Keratinocyte (primary cell): ENCODE data around the gene FRA10AC1. TPM values are rescaled to one million over a fixed set of nuclear protein-coding genes. Genes with fewer than 3 reads are reported as not detected.

Source experiments
- DNase-seq: peaks from one replicate; pipeline ENCODE4 v3.0.0-alpha.2; 2011; ENCODE audit warnings: low read depth, missing footprints, low spot score
- FAIRE-seq: peaks from 2 replicates; lab custom pipeline; 2011; peaks lifted over from hg19 to GRCh38; lab: Jason Lieb, UNC
- H2AFZ ChIP-seq: 2 replicates; pipeline ENCODE4 v1.6.0; 2012; ENCODE audit warnings: low read length, control low read depth, inconsistent platforms; ENCODE audit not compliant: control insufficient read depth
- H3K27ac ChIP-seq: 2 replicates; pipeline ENCODE4 v1.5.1; 2011; ENCODE audit warnings: low read length; ENCODE audit not compliant: control insufficient read depth, insufficient read depth
- H3K27me3 ChIP-seq: 3 replicates; pipeline ENCODE4 v1.6.0; 2011; ENCODE audit warnings: low read length; ENCODE audit not compliant: control insufficient read depth, insufficient read depth; ENCODE audit errors: extremely low read depth
- H3K36me3 ChIP-seq, 2 experiments: 2 replicates in 1 of 2; 3 replicates in 1 of 2; pipeline ENCODE4 v1.5.1; 2011; ENCODE audit warnings: low read length in 2 of 2, mild to moderate bottlenecking in 1 of 2; ENCODE audit not compliant: control insufficient read depth in 2 of 2, insufficient read depth in 2 of 2; ENCODE audit errors: extremely low read depth in 1 of 2
- H3K4me1 ChIP-seq: 3 replicates; pipeline ENCODE4 v1.5.1; 2011; ENCODE audit warnings: low read length; ENCODE audit not compliant: control insufficient read depth, insufficient read depth; ENCODE audit errors: extremely low read depth
- H3K4me2 ChIP-seq: 3 replicates; pipeline ENCODE4 v1.6.0; 2011; ENCODE audit warnings: low read depth, low read length; ENCODE audit not compliant: control insufficient read depth, insufficient read depth; ENCODE audit errors: extremely low read depth
- H3K4me3 ChIP-seq, 3 experiments: fragments of 200-600 bp in 1 of 3; sonication (generic) in 1 of 3; 2 replicates in 2 of 3; 3 replicates in 1 of 3; pipeline ENCODE4 v1.5.1; 2011 to 2016; ENCODE audit warnings: low read length in 3 of 3, mild to moderate bottlenecking in 3 of 3, control low read depth in 2 of 3, inconsistent platforms in 1 of 3, low read depth in 1 of 3, mixed read lengths in 1 of 3, mixed run types in 1 of 3, moderate library complexity in 1 of 3; ENCODE audit not compliant: control insufficient read depth in 2 of 3, insufficient read depth in 2 of 3; ENCODE audit errors: extremely low read depth in 1 of 3
- H3K79me2 ChIP-seq: 2 replicates; pipeline ENCODE4 v1.6.0; 2012; ENCODE audit warnings: low read length; ENCODE audit not compliant: control insufficient read depth, insufficient read depth
- H3K9ac ChIP-seq: 3 replicates; pipeline ENCODE4 v1.6.0; 2011; ENCODE audit warnings: low read length; ENCODE audit not compliant: control insufficient read depth, insufficient read depth; ENCODE audit errors: extremely low read depth
- H3K9me1 ChIP-seq: 3 replicates; pipeline ENCODE4 v1.6.0; 2011; ENCODE audit warnings: low read length; ENCODE audit not compliant: control insufficient read depth, insufficient read depth; ENCODE audit errors: extremely low read depth
- H3K9me3 ChIP-seq: 2 replicates; pipeline ENCODE4 v1.5.1; 2012; ENCODE audit warnings: low read depth, low read length; ENCODE audit not compliant: control insufficient read depth
- H4K20me1 ChIP-seq: 3 replicates; pipeline ENCODE4 v1.6.0; 2011; ENCODE audit warnings: low read length; ENCODE audit not compliant: control insufficient read depth, insufficient read depth; ENCODE audit errors: extremely low read depth
- CTCF ChIP-seq, 3 experiments: IDR thresholded peaks in 1 of 3; conservative IDR thresholded peaks in 1 of 3; optimal IDR thresholded peaks in 1 of 3; 2 replicates in 2 of 3; 3 replicates in 1 of 3; pipeline versions ENCODE3 to v1.5.1; 2011; ENCODE audit warnings: low read length in 3 of 3, mild to moderate bottlenecking in 3 of 3, moderate library complexity in 2 of 3, control low read depth in 1 of 3, inconsistent platforms in 1 of 3; ENCODE audit not compliant: insufficient read depth in 2 of 3; ENCODE audit errors: extremely low read depth in 1 of 3
- EZH2 ChIP-seq: IDR thresholded peaks from one replicate; pipeline ENCODE4 v1.6.1; 2012; ENCODE audit warnings: inconsistent platforms, mild to moderate bottlenecking, low read length, moderate library complexity
- dilution Hi-C: fragments of 300-500 bp; cut with MboI; formaldehyde crosslinking; loops from one replicate; pipeline ENCODE4 v1.7.0; 2020; ENCODE audit warnings: low sequenced_read_pairs; ENCODE audit not compliant: extremely low pct_ligation_motif_present
- polyA plus RNA-seq, 5 experiments: library from polyadenylated mRNA; depleted of rRNA in 3 of 5; stranded (reverse) in 3 of 5; stranded (forward) in 1 of 5; unstranded in 1 of 5; fragments of >200 nt; gene quantifications; 1 replicate in 1 of 5; 2 replicates in 3 of 5; 3 replicates in 1 of 5; pipeline versions ENCODE4 v1.2.1 to v1.2.3, GENCODE V29; 2011 to 2012; ENCODE audit warnings: missing spikeins in 2 of 5, low read depth in 1 of 5, low replicate concordance in 1 of 5

The FRA10AC1 gene
- polyA plus RNA-seq, 1 donor (not counting 4 experiments of a cell fraction or from before 2014, with no cell fraction given) = 12.8 TPM

GRCh38 chr10:93657757-93658156, 44.6 kb downstream of the FRA10AC1 start:
- Histone ChIP-seq H3K4me3 (no peak overlapping the region), H3K27me3 (no peaks in the 10 kb centered on the region), H3K36me3 (peaks cover 0 to 1% of the 10 kb centered on the region in 2 experiments), H3K9me1 (no peaks in the 10 kb centered on the region), H3K9ac (no peak overlapping the region), H4K20me1 (no peaks in the 10 kb centered on the region), H3K4me1 (no peaks in the 10 kb centered on the region), H2AFZ (no peak overlapping the region), H3K27ac (no peak overlapping the region), H3K9me3 (no peaks in the 10 kb centered on the region), H3K79me2 (no peaks in the 10 kb centered on the region), H3K4me2 (no peak overlapping the region)
- dilution Hi-C loops = no loop called here
- TF ChIP-seq EZH2 (no peak), CTCF (optimal IDR thresholded peaks at IDR 0.05 in 1 of 3, IDR thresholded peaks at IDR 0.05 in 1 of 3, conservative IDR thresholded peaks at IDR 0.05 in 1 of 3; ENCODE audit: extremely low read depth in 1 of 3, insufficient read depth in 2 of 3, low read length in 3 of 3) (no peak)
- no peak for DNase-seq
- no peak for FAIRE-seq

- Histone ChIP-seq H2AFZ (no peak overlapping the region), H3K27me3 (no peaks in the 10 kb centered on the region), H3K9me3 (no peaks in the 10 kb centered on the region), H3K9me1 (no peaks in the 10 kb centered on the region), H3K27ac (no peak overlapping the region), H3K4me3 (no peak overlapping the region), H3K4me2 (no peak overlapping the region), H3K36me3 (peaks cover 0 to 1% of the 10 kb centered on the region in 2 experiments), H3K9ac (no peak overlapping the region), H3K4me1 (no peaks in the 10 kb centered on the region), H4K20me1 (no peaks in the 10 kb centered on the region), H3K79me2 (no peaks in the 10 kb centered on the region)
- no peak for TF ChIP-seq CTCF (optimal IDR thresholded peaks at IDR 0.05 in 1 of 3, IDR thresholded peaks at IDR 0.05 in 1 of 3, conservative IDR thresholded peaks at IDR 0.05 in 1 of 3; ENCODE audit: extremely low read depth in 1 of 3, insufficient read depth in 2 of 3, low read length in 3 of 3)
- no peak for TF ChIP-seq EZH2
- DNase-seq = no peak
- no peak for FAIRE-seq
- dilution Hi-C loops = no loop called here
Observed at GRCh38 chr10:93656155-93656554, 46.2 kb downstream of the FRA10AC1 start.
